HG02610 (cell line): ENCODE measurements around the gene AKAP13.
"Not testable (repeated sequence)": the region's sequence is repeated elsewhere in the genome, so short reads cannot be mapped to it uniquely, and the experiment has no call there.

Experiments used
- ATAC-seq: cut with Tn5 transposase; IDR thresholded peaks from one replicate; pipeline ENCODE4 v1.9.1; 2021; ENCODE audit warnings: mild to moderate bottlenecking, moderate library complexity; ENCODE audit not compliant: unreplicated experiment

Gene AKAP13

DNA sequence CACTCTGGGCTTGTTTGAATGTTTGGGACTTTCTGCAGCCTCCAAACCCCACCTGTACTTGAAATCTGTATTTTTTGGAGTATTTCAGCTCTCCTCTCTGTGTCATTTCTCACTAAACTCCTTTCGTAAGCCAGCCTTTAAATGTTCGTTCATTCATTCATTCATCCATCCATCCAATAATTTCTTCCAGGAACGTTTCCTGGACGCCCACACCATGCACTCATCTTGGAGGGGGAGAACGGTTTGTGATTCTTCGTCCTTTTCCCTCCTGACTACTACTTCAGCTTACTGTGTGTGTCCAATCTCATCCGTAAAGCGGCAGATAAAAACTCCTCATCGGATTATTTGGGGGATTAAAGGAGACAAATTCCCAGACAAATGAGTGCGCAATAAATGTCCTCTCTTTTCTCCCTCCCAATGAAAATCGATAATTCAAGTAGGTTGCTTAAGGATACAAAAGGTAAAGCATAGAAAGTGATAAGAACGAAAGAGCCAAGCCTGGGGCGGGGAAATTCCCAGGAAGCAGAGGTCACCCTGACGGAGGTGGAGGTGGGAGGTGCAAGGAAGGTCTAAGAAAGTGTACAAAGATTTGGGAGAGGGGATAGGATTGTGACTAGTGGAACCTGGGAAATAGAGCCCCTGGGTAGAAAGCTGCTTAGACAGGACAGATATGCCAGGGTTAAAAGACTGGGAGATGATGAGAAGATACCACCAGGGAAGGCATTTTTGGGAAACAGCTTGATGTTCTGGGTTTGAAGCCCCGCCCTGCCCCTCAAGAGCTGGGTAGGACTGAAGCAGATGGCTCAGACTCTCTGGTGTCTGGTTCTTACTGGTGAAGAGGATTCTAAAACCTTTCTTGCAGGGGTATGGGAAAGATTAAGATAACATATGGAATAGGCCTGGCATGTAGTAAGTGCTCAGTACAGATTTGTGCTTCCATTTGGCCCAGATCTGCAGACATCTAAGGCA is 415.2 kb downstream of the AKAP13 start:
- no peak for ATAC-seq

DNA sequence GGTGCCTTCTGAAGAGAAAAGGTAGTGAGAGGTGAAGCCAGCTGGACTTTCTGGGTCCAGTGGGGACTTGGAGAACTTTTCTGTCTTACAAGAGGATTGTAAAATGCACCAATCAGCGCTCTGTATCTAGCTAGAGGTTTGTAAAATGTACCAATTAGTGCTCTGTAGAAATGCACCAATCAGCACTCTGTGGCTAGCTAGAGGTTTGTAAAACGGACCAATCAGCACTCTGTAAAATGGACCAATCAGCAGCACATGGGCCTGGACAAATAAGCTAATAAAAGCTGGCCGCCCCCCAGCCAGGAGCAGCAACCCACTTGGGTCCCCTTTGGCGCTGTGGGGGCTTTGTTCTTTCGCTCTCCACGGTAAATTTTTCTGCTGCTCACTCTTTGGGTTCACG is 416.0 kb downstream of the AKAP13 start:
- ATAC-seq = not testable (repeated sequence)
